Endodermal cell (in vitro differentiated cells): Measurements from ENCODE around the gene SPEN. TPM values are rescaled to one million over a fixed set of nuclear protein-coding genes. Genes with fewer than 3 reads are reported as not detected.

Experiments
- DNase-seq: peaks from one replicate; pipeline ENCODE4 v3.0.0-alpha.2; 2017
- H3K27ac ChIP-seq: 2 replicates; pipeline ENCODE4 v1.5.1; 2013; ENCODE audit warnings: mild to moderate bottlenecking, low read depth, low read length, moderate library complexity
- H3K27me3 ChIP-seq: 2 replicates; pipeline ENCODE4 v1.6.1; 2013; ENCODE audit warnings: mild to moderate bottlenecking, low read length, moderate library complexity; ENCODE audit not compliant: insufficient read depth, control insufficient read depth, poor library complexity, severe bottlenecking
- H3K36me3 ChIP-seq: 2 replicates; pipeline ENCODE4 v1.7.0; 2013; ENCODE audit warnings: mild to moderate bottlenecking, low read length, moderate library complexity; ENCODE audit not compliant: control insufficient read depth, insufficient read depth
- H3K4me1 ChIP-seq: one replicate; pipeline ENCODE4 v1.7.0; 2013; ENCODE audit warnings: low read length; ENCODE audit not compliant: control insufficient read depth, insufficient read depth
- H3K4me3 ChIP-seq: 2 replicates; pipeline ENCODE4 v1.5.1; 2013; ENCODE audit warnings: mild to moderate bottlenecking, low read length, moderate library complexity
- H3K9ac ChIP-seq: 2 replicates; pipeline ENCODE4 v1.6.1; 2013; ENCODE audit warnings: mild to moderate bottlenecking, low read length, moderate library complexity; ENCODE audit not compliant: poor library complexity, severe bottlenecking; ENCODE audit errors: extremely low read depth
- H3K9me3 ChIP-seq: 2 replicates; pipeline ENCODE4 v1.6.1; 2013; ENCODE audit warnings: mild to moderate bottlenecking, low read length, moderate library complexity; ENCODE audit not compliant: control insufficient read depth
- H3K27ac Mint-ChIP-seq: 2 replicates; pipeline ENCODE4 v1.8.0; 2020; ENCODE audit warnings: mixed read lengths
- H3K27me3 Mint-ChIP-seq: 2 replicates; pipeline ENCODE4 v1.8.0; 2021; ENCODE audit warnings: mild to moderate bottlenecking, mixed read lengths; ENCODE audit not compliant: insufficient read depth
- H3K36me3 Mint-ChIP-seq: 2 replicates; pipeline ENCODE4 v1.8.0; 2020; ENCODE audit warnings: low read depth, mixed read lengths
- H3K4me1 Mint-ChIP-seq: 2 replicates; pipeline ENCODE4 v1.8.0; 2020; ENCODE audit warnings: mixed read lengths
- H3K4me3 Mint-ChIP-seq: 2 replicates; pipeline ENCODE4 v1.8.0; 2020; ENCODE audit warnings: mild to moderate bottlenecking, moderate library complexity, mixed read lengths
- H3K9me3 Mint-ChIP-seq: 2 replicates; pipeline ENCODE4 v1.8.0; 2020; ENCODE audit warnings: mild to moderate bottlenecking, mixed read lengths
- WGBS, 2 experiments: methylation state at CpG; one replicate each; pipeline versions ENCODE4 v1.1.5 to v1.1.7; 2013; ENCODE audit warnings: missing lambda C conversion rate in 2 of 2, mixed read lengths in 1 of 2; ENCODE audit not compliant: insufficient coverage in 1 of 2, insufficient read length in 1 of 2; 5-methylcytosine and 5-hydroxymethylcytosine counted together
- total RNA-seq, 2 donors: library from RNA; stranded (reverse); fragmentation: NEBNext Ultra II Directional in 1 of 2; extraction: Animal tissue kit (Norgen Biotek cat#: 25700) in 1 of 2; gene quantifications; 2 replicates in 1 of 2; 3 replicates in 1 of 2; pipeline ENCODE4 v1.2.1, GENCODE V29; 2021
- TF ChIP-seq, protein P1 (sequence below): fragments of 200-600 bp; sonication (generic); conservative IDR thresholded peaks from 2 replicates; pipeline ENCODE4 v1.5.0; 2021; ENCODE audit warnings: antibody characterized with exemption, mild to moderate bottlenecking

SPEN gene
- total RNA-seq, 2 donors from 2014 or later: 61.5 to 71.9 TPM

DNA sequence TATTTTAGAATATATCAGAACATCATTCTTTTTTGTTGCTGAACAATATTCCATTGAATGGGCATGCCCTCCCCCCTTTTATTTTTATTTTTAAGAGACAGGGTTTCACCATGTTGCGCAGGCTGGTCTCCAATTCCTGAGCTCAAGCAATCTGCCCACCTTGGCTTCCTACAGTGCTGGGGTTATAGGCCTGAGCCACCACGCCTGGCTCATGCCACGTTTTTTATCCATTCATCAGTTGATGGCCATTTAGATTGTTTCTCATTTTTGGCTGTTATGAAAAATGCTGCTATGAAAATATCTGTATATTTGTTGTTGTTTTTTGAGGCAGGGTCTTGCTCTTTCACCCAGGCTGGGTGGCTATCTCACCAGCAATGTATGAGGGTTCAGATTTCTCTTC, 19.8 kb downstream of the SPEN start:
- Histone ChIP-seq H3K27me3 (no peaks in the 10 kb centered on the region), H3K9ac (no peak overlapping the region), H3K27ac (no peak overlapping the region), H3K4me1 (no peaks in the 10 kb centered on the region), H3K36me3 (peaks cover 11% of the 10 kb centered on the region), H3K4me3 (no peak overlapping the region), H3K9me3 (no peaks in the 10 kb centered on the region)
- no peak overlapping the region for H3K4me3 Mint-ChIP-seq
- TF ChIP-seq, protein P1, sequence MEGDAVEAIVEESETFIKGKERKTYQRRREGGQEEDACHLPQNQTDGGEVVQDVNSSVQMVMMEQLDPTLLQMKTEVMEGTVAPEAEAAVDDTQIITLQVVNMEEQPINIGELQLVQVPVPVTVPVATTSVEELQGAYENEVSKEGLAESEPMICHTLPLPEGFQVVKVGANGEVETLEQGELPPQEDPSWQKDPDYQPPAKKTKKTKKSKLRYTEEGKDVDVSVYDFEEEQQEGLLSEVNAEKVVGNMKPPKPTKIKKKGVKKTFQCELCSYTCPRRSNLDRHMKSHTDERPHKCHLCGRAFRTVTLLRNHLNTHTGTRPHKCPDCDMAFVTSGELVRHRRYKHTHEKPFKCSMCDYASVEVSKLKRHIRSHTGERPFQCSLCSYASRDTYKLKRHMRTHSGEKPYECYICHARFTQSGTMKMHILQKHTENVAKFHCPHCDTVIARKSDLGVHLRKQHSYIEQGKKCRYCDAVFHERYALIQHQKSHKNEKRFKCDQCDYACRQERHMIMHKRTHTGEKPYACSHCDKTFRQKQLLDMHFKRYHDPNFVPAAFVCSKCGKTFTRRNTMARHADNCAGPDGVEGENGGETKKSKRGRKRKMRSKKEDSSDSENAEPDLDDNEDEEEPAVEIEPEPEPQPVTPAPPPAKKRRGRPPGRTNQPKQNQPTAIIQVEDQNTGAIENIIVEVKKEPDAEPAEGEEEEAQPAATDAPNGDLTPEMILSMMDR: no peak
- no peak for DNase-seq
- no peak overlapping the region for H3K27ac Mint-ChIP-seq
- H3K4me1 Mint-ChIP-seq: peaks cover 7% of the 10 kb centered on the region
- WGBS, 2 experiments: 96% methylated on average over 3 of the region's 3 CpGs; no CpG with 5 or more reads in 1 of the 2 experiments
- no peaks in the 10 kb centered on the region for H3K27me3 Mint-ChIP-seq
- H3K36me3 Mint-ChIP-seq: peaks cover 16% of the 10 kb centered on the region
- H3K9me3 Mint-ChIP-seq: peaks cover 6% of the 10 kb centered on the region

DNA sequence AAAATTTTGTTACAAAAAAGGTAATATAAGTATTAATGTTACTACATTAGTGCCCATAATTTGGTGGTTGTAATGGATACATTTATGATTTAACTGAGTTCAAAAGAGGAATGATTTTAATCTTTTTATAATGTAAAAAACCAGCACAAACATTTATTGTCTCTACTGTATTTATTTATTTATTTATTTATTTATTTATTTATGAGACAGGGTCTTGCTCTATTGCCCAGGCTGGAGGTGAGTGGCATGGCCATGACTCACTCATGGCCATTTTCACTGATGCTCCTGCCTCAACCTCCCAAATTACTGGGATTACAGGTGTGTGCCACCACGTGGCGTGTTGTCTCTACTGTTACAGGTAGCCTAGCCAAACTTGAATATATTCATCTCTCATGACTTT, 21.9 kb downstream of the SPEN start:
- Histone ChIP-seq H3K27me3 (no peaks in the 10 kb centered on the region), H3K9me3 (no peaks in the 10 kb centered on the region), H3K36me3 (peaks cover 30% of the 10 kb centered on the region), H3K4me3 (no peak overlapping the region), H3K4me1 (no peaks in the 10 kb centered on the region), H3K9ac (no peak overlapping the region), H3K27ac (no peak overlapping the region)
- 96% methylated on average over 2 of the region's 2 CpGs; no CpG with 5 or more reads in 1 of the 2 experiments for WGBS, 2 experiments
- DNase-seq: no peak
- TF ChIP-seq, protein P1: no peak
- Mint-ChIP-seq H3K36me3 (peaks cover 27% of the 10 kb centered on the region), H3K4me1 (peaks cover 7% of the 10 kb centered on the region), H3K27ac (no peak overlapping the region), H3K4me3 (no peak overlapping the region), H3K27me3 (no peaks in the 10 kb centered on the region), H3K9me3 (peaks cover 6% of the 10 kb centered on the region)

DNA sequence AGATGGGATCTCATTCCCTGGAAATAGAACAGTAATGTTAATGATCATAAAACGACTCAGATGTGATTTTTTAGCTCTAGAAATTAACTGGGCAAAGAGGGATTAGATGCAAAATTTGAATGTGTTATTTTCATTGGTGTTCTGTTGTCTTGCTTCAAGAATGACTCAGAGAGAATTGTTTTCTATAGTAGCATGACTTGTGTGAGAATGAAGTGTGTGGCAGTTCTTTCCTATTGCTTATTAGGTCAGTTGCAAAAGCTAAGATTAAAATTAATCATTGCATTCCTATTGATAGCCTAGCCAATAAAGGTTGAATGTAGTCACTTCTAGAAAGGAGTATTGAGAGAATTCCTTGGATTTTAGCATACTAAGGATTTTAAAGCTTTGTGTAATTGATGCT, 22.9 kb downstream of the SPEN start:
- Histone ChIP-seq H3K4me3 (no peak overlapping the region), H3K9ac (no peak overlapping the region), H3K4me1 (no peaks in the 10 kb centered on the region), H3K9me3 (no peaks in the 10 kb centered on the region), H3K36me3 (peaks cover 38% of the 10 kb centered on the region), H3K27me3 (no peaks in the 10 kb centered on the region), H3K27ac (no peak overlapping the region)
- H3K4me1 Mint-ChIP-seq: peaks cover 7% of the 10 kb centered on the region
- no peak for DNase-seq
- peaks cover 27% of the 10 kb centered on the region for H3K36me3 Mint-ChIP-seq
- TF ChIP-seq, protein P1: no peak
- H3K27me3 Mint-ChIP-seq: no peaks in the 10 kb centered on the region
- no peak overlapping the region for H3K27ac Mint-ChIP-seq
- peaks cover 6% of the 10 kb centered on the region for H3K9me3 Mint-ChIP-seq
- H3K4me3 Mint-ChIP-seq: no peak overlapping the region
- 56 to 83% methylated on average over 1 of the region's 1 CpG for WGBS, 2 experiments
